Measurements from ENCODE around the gene ANKRA2. TPM values are rescaled to one million over a fixed set of nuclear protein-coding genes. Genes with fewer than 3 reads are reported as not detected.

ANKRA2 gene
- total RNA-seq, 1 donor from 2014 or later: 26.7 TPM

GRCh38 chr5:73591698-73592501 lies 26.5 kb upstream of the ANKRA2 start:
- no peak for TF ChIP-seq CTCF (IDR thresholded peaks at IDR 0.05)
- intact Hi-C loops (cut with DNase I): loop anchor here (5.0 kb wide), 1 partner anchor 200 kb away; no protein-coding TSS in a partner anchor
- H3K36me3 ChIP-seq: no peaks in the 10 kb centered on the region
- H3K27ac ChIP-seq: no peak overlapping the region
- H3K27me3 ChIP-seq (ENCODE audit: low read depth): no peaks in the 10 kb centered on the region
- no peaks in the 10 kb centered on the region for H3K9me3 ChIP-seq
- no peak for ATAC-seq
- no peak overlapping the region for H3K4me3 ChIP-seq
- no peaks in the 10 kb centered on the region for H3K4me1 ChIP-seq
- no peak for DNase-seq

GRCh38 chr5:73591102-73591695 lies 25.8 kb upstream of the ANKRA2 start:
- no peak overlapping the region for H3K4me3 ChIP-seq
- no peaks in the 10 kb centered on the region for H3K4me1 ChIP-seq
- no peaks in the 10 kb centered on the region for H3K27me3 ChIP-seq (ENCODE audit: low read depth)
- DNase-seq (no peak), ATAC-seq (peak; percentile 85 to 90)
- no peaks in the 10 kb centered on the region for H3K9me3 ChIP-seq
- peak; percentile 87 for TF ChIP-seq CTCF (IDR thresholded peaks at IDR 0.05)
- intact Hi-C loops (cut with DNase I): loop anchor here (5.0 kb wide), 1 partner anchor 201 kb away; no protein-coding TSS in a partner anchor
- no peak overlapping the region for H3K27ac ChIP-seq
- no peaks in the 10 kb centered on the region for H3K36me3 ChIP-seq

GRCh38 chr5:73587923-73588322 lies 22.5 kb upstream of the ANKRA2 start:
- ATAC-seq: no peak
- H3K27ac ChIP-seq: no peak overlapping the region
- TF ChIP-seq CTCF (IDR thresholded peaks at IDR 0.05): no peak

GRCh38 chr5:73582285-73583145 lies 17.1 kb upstream of the ANKRA2 start:
- no peak for ATAC-seq
- Histone ChIP-seq H3K27ac (no peak overlapping the region), H3K4me3 (no peak overlapping the region), H3K4me1 (no peaks in the 10 kb centered on the region), H3K36me3 (peaks cover 46% of the 10 kb centered on the region), H3K9me3 (no peaks in the 10 kb centered on the region), H3K27me3 (ENCODE audit: low read depth) (no peaks in the 10 kb centered on the region)
- intact Hi-C loops (cut with DNase I): no loop called here
- DNase-seq: no peak
- no peak for TF ChIP-seq CTCF (IDR thresholded peaks at IDR 0.05)

More at GRCh38 chr5:73587923-73588322, 22.5 kb upstream of the ANKRA2 start:
- DNase-seq: no peak
- Histone ChIP-seq H3K9me3 (no peaks in the 10 kb centered on the region), H3K4me3 (no peak overlapping the region), H3K36me3 (no peaks in the 10 kb centered on the region), H3K27me3 (ENCODE audit: low read depth) (no peaks in the 10 kb centered on the region), H3K4me1 (no peaks in the 10 kb centered on the region)
- intact Hi-C loops (cut with DNase I): no loop called here

- no peak for ATAC-seq
- H3K36me3 ChIP-seq: peaks cover 49% of the 10 kb centered on the region
- peaks cover 35% of the 10 kb centered on the region for H3K4me1 ChIP-seq
- TF ChIP-seq CTCF (IDR thresholded peaks at IDR 0.05): no peak
- intact Hi-C loops (cut with DNase I): no loop called here
- DNase-seq: no peak
- H3K27me3 ChIP-seq (ENCODE audit: low read depth): no peaks in the 10 kb centered on the region
- peak overlapping the region; percentile 83 for H3K4me3 ChIP-seq
- H3K27ac ChIP-seq: peak overlapping the region; percentile 94
- H3K9me3 ChIP-seq: no peaks in the 10 kb centered on the region
Measured at GRCh38 chr5:73565969-73566547, 619 bp upstream of the ANKRA2 start.

All from lower lobe of right lung (tissue), 2 donors.